PFSK-1 (cell line): ENCODE measurements around the gene MRPL38.

Source experiments
- FOXP2 ChIP-seq: optimal IDR thresholded peaks from 2 replicates; pipeline ENCODE3; 2011; ENCODE audit warnings: borderline replicate concordance, control low read depth, inconsistent platforms; ENCODE audit not compliant: insufficient read depth; ENCODE audit errors: extremely low read length, extremely low read depth
- POLR2AphosphoS5 ChIP-seq: IDR thresholded peaks from 2 replicates; pipeline ENCODE4 v1.6.1; 2012; ENCODE audit warnings: low read depth, mild to moderate bottlenecking, control low read depth, low read length, moderate library complexity
- REST ChIP-seq, 2 experiments: IDR thresholded peaks; 2 replicates each; pipeline versions ENCODE4 v1.6.1 to v1.8.0; 2011 to 2012; ENCODE audit warnings: low read depth in 2 of 2, low read length in 2 of 2, control low read depth in 1 of 2, inconsistent platforms in 1 of 2, mild to moderate bottlenecking in 1 of 2, moderate library complexity in 1 of 2; ENCODE audit not compliant: insufficient read depth in 1 of 2
- SIN3A ChIP-seq: IDR thresholded peaks from 2 replicates; pipeline ENCODE4 v1.6.1; 2012; ENCODE audit warnings: mild to moderate bottlenecking, low read length, moderate library complexity, borderline replicate concordance; ENCODE audit not compliant: insufficient read depth
- TAF1 ChIP-seq: IDR thresholded peaks from 2 replicates; pipeline ENCODE4 v1.6.1; 2012; ENCODE audit warnings: low read length, control low read depth, borderline replicate concordance; ENCODE audit not compliant: insufficient read depth

The MRPL38 gene

GRCh38 chr17:75915268-75915667, 10.6 kb upstream of the MRPL38 start:
- TF ChIP-seq POLR2AphosphoS5 = no peak

GRCh38 chr17:75914643-75915267, 10.1 kb upstream of the MRPL38 start:
- TF ChIP-seq REST (IDR thresholded peaks at IDR 0.05; ENCODE audit: insufficient read depth in 1 of 2, low read depth in 2 of 2, low read length in 2 of 2) = no peak

- TF ChIP-seq SIN3A = no peak
- TF ChIP-seq REST (IDR thresholded peaks at IDR 0.05; ENCODE audit: insufficient read depth in 1 of 2, low read depth in 2 of 2, low read length in 2 of 2) = no peak
- no peak for TF ChIP-seq TAF1
- no peak for TF ChIP-seq POLR2AphosphoS5
- no peak for TF ChIP-seq FOXP2
Observed at GRCh38 chr17:75913537-75914210, 9.0 kb upstream of the MRPL38 start.

- TF ChIP-seq SIN3A = no peak
- no peak for TF ChIP-seq POLR2AphosphoS5
- no peak for TF ChIP-seq FOXP2
- TF ChIP-seq REST (IDR thresholded peaks at IDR 0.05; ENCODE audit: insufficient read depth in 1 of 2, low read depth in 2 of 2, low read length in 2 of 2) = no peak
- no peak for TF ChIP-seq TAF1
Observed at GRCh38 chr17:75910699-75911098, 6.0 kb upstream of the MRPL38 start.

GRCh38 chr17:75909812-75910274, 5.2 kb upstream of the MRPL38 start:
- TF ChIP-seq SIN3A (no peak), FOXP2 (no peak), REST (IDR thresholded peaks at IDR 0.05; ENCODE audit: insufficient read depth in 1 of 2, low read depth in 2 of 2, low read length in 2 of 2) (no peak), TAF1 (no peak), POLR2AphosphoS5 (no peak)
